Measurements from ENCODE around the gene GGTLC2. TPM values are rescaled to one million over a fixed set of nuclear protein-coding genes. Genes with fewer than 3 reads are reported as not detected.
A peak's percentile ranks its signal among the peaks of the same experiment; 100 is the strongest.
"Not testable (repeated sequence)": the region's sequence is repeated elsewhere in the genome, so short reads cannot be mapped to it uniquely, and the experiment has no call there.

The GGTLC2 gene
- total RNA-seq, 6 experiments from 2014 or later = not detected

DNA sequence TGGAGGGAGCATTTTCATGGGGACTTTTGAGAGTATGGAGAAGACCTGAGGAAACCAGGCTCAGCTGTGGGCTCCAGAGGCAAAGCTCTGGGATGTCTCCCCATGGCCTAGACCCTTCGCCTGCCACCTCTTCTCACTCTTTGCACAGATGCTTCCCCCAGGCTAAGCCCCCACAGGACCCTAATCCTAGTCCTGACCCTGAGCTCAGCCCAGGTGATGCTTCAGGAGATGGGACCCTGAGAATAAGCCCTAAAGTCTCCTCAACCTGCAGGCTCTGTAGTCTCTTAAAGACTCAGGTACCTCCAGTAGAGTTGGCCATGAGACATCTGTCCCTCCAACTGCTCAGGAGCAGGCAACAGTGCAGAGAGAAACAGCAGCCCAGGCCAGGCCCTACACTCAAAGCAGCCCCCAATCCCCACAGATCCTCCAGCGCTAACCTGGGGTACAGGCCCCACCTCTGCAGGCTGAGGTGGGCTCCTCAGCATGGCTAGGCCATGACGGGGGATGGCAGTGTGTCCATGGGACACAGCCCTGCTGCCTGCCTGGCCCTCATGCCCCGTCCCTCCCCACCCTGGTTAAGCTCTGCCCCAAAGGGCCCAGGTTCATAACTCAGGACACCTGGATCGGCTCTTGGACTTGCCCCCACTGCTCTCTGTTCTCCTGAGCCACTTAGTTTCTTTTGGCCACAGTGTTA lies 39.4 kb downstream of the GGTLC2 start:
- Mint-ChIP-seq H3K36me3 (ENCODE audit: low read depth) (no peaks in the 10 kb centered on the region), H3K4me3 (no peak overlapping the region; the same call in 1 of the 2 replicates), H3K9me3 (peaks cover 4% of the 10 kb centered on the region), H3K27me3 (ENCODE audit: insufficient read depth) (peaks cover 13% of the 10 kb centered on the region), H3K27ac (no peak overlapping the region), H3K4me1 (ENCODE audit: low read depth) (no peaks in the 10 kb centered on the region; the same call in 1 of the 2 replicates)
- TF ChIP-seq, protein P1, sequence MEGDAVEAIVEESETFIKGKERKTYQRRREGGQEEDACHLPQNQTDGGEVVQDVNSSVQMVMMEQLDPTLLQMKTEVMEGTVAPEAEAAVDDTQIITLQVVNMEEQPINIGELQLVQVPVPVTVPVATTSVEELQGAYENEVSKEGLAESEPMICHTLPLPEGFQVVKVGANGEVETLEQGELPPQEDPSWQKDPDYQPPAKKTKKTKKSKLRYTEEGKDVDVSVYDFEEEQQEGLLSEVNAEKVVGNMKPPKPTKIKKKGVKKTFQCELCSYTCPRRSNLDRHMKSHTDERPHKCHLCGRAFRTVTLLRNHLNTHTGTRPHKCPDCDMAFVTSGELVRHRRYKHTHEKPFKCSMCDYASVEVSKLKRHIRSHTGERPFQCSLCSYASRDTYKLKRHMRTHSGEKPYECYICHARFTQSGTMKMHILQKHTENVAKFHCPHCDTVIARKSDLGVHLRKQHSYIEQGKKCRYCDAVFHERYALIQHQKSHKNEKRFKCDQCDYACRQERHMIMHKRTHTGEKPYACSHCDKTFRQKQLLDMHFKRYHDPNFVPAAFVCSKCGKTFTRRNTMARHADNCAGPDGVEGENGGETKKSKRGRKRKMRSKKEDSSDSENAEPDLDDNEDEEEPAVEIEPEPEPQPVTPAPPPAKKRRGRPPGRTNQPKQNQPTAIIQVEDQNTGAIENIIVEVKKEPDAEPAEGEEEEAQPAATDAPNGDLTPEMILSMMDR (IDR thresholded peaks at IDR 0.05) = no peak
- no peak for DNase-seq

DNA sequence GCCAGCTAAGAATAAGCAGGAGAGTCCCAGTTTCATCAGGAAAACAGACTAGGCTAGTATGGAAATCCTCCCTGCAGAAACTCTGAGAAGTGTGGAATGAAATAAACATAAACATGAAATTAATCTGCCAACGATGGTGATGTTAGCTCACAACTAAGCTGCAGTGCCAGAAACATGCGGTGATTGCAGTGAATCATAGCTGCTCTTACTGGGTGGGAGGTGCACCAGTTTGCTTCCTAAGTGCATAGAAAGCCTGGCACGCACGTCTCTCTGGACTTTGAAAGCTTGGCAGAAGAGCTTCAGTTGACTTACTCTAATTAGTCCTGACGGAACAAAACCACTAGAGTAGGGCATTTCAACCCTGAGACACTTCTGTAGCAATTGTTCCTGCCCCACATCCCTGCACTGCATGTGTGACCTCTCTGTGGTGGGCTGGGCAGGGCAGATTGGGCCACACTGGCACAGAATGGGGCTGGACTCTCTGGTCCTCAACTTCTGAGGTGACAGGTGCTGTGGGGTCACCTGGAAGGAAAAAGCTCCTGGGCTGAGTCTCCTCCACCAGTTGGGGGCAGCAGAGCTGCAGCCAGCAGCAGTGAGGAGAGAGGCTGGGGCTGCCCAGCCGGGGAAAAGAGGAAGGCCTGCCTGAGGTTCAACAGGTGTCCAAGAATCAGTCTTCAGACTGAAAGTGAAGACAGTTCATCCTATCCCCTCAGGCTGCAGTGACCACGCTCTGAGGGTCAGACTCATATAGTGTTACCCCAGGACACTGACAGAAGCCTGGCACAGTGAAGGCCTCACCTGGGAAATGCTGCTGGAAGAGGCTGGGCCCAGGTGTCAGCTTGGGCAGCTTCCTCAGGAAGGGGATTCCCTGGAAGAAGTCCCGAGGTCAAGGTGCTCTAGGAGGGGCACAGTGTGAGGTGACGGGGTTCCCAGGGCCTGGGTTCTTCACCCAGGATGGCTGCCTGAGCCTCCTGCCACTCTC lies 40.5 kb downstream of the GGTLC2 start:
- TF ChIP-seq, protein P1 (IDR thresholded peaks at IDR 0.05) = peak; percentile 70
- no peaks in the 10 kb centered on the region; the same call in 1 of the 2 replicates for H3K4me1 Mint-ChIP-seq (ENCODE audit: low read depth)
- DNase-seq = peak; percentile 35
- H3K27ac Mint-ChIP-seq = no peak overlapping the region
- peaks cover 4% of the 10 kb centered on the region for H3K9me3 Mint-ChIP-seq
- H3K36me3 Mint-ChIP-seq (ENCODE audit: low read depth) = no peaks in the 10 kb centered on the region
- H3K4me3 Mint-ChIP-seq = no peak overlapping the region
- peaks cover 13% of the 10 kb centered on the region for H3K27me3 Mint-ChIP-seq (ENCODE audit: insufficient read depth)

DNA sequence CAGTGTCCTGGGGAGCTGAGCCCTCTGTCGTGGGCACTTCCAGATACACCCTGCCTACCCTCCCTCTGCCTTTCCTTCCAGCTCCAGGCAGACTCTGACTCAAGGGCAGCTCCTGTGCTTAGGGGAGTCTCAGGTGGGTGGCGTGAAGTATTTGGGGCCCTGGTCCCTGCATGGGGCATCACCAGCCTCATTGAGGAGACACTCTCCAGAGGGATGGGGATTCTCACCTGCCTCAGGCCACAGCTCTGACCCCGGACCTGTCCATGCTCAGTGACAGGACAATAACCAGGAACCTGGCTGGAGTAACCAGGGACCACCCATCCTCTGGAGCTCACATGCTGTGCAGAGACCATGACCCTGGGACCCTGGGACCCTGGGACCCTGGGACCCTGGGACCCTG lies 41.2 kb downstream of the GGTLC2 start:
- DNase-seq = no peak
- Mint-ChIP-seq H3K4me3 (no peak overlapping the region), H3K36me3 (ENCODE audit: low read depth) (no peaks in the 10 kb centered on the region), H3K4me1 (ENCODE audit: low read depth) (no peaks in the 10 kb centered on the region; the same call in 1 of the 2 replicates), H3K9me3 (peaks cover 1% of the 10 kb centered on the region), H3K27me3 (ENCODE audit: insufficient read depth) (peaks cover 8% of the 10 kb centered on the region), H3K27ac (no peak overlapping the region)
- TF ChIP-seq, protein P1 (IDR thresholded peaks at IDR 0.05) = no peak

DNA sequence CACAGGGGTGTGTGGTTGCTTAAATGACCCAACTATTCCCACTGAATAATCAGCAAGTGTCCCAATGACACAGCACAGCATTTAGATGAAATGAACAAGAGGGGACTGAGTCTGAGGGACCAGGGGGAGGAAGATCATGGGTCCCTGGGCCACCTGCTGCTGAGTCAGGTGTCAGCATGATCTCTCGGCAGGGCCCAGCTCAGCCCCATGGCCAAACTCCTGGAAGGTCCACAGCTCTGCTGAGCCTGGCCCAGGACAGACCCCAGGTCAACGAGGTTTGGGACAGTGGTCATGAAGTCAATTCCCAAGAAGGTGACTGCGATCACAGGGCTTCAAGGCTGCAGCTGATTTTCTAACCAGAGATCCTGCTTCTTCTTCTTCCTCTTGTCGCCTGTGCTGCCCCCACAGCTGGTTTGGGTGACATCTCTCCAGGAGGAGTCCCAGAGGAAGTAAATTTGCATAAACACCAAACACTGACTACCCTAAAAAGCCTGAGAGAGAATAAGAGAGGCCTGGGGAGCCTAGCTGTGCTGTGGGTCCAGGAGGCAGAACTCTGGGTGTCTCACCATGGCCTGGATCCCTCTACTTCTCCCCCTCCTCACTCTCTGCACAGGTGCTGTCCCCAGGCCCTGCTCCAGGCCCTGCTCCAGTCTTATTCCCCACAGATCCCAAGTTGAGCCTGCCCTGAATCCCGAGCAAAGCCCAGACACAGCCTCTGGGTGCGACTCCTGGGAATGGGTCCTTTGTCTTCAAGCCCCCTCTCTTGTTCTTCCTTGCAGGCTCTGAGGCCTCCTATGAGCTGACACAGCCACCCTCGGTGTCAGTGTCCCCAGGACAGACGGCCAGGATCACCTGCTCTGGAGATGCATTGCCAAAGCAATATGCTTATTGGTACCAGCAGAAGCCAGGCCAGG lies 42.0 kb downstream of the GGTLC2 start:
- H3K36me3 Mint-ChIP-seq (ENCODE audit: low read depth); H3K4me1 Mint-ChIP-seq (ENCODE audit: low read depth); H3K27me3 Mint-ChIP-seq (ENCODE audit: insufficient read depth); DNase-seq; H3K4me3 Mint-ChIP-seq; H3K27ac Mint-ChIP-seq; H3K9me3 Mint-ChIP-seq: not testable (repeated sequence)

DNA sequence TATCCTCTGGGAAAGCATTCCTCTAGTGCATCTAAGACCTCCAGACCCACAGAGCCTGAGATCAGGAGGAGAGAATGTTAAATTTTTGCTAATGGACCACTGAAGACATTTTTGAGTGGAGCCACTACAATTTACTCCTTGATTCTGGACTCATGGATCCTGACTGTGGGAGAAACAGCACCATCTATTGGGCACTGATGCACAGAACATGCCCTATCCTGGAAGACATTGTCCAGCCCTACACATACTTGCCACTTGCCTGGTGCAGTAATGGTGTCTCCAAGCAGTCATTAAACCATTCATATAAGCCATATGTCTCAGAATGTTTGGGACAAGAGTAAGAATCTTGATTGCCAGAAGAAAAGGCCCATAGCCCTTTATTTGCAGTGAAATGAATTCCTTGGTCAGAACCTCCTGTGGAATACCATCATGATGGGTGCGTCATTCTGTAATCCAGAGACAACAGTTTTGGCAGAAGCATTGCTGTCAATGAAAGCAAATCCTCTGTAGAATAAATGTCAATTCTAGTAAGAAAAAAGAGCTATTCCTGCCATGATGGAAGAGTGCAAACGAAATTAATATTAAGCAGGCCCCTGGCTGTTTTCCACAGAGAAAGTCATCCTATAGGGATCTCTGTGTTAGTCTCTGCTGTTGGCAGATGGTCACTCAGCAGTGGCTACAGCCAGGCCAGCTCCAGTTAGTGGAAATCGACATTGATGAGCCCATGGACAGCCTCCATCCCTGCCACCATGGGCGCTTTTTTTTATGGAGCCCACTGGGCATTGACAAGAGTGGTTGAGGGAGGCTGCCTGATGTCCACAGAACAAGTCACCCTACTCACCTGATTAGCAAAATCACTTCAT lies 43.5 kb downstream of the GGTLC2 start:
- Mint-ChIP-seq H3K27me3 (ENCODE audit: insufficient read depth) (peaks cover 10% of the 10 kb centered on the region), H3K36me3 (ENCODE audit: low read depth) (no peaks in the 10 kb centered on the region), H3K4me1 (ENCODE audit: low read depth) (peaks cover 4% of the 10 kb centered on the region), H3K9me3 (no peaks in the 10 kb centered on the region), H3K27ac (no peak overlapping the region), H3K4me3 (no peak overlapping the region)
- DNase-seq = peak; percentile 53
- TF ChIP-seq, protein P1 (IDR thresholded peaks at IDR 0.05) = peak; percentile 82
